ENCODE measurements around the gene GALNS.
A peak's percentile ranks its signal among the peaks of the same experiment; 100 is the strongest.

The GALNS gene

GRCh38 chr16:88882358-88883030, 25.7 kb upstream of the GALNS start:
- Histone ChIP-seq H3K36me3 (ENCODE audit: control insufficient read depth, insufficient read depth, low read length) (no peaks in the 10 kb centered on the region), H3K9ac (no peak overlapping the region), H3K4me1 (no peaks in the 10 kb centered on the region), H3K79me2 (no peaks in the 10 kb centered on the region), H3K9me3 (ENCODE audit: control insufficient read depth, low read length) (no peaks in the 10 kb centered on the region), H3K4me3 (ENCODE audit: low read depth, low read length) (no peak overlapping the region), H3K27ac (no peak overlapping the region), H2AFZ (no peak overlapping the region), H3K27me3 (ENCODE audit: control insufficient read depth, insufficient read depth, low read length) (no peaks in the 10 kb centered on the region), H3K4me2 (ENCODE audit: low read length) (no peak overlapping the region)
- TF ChIP-seq CTCF (IDR thresholded peaks at IDR 0.05) = no peak

GRCh38 chr16:88881675-88882357, 25.1 kb upstream of the GALNS start:
- H3K79me2 ChIP-seq = no peaks in the 10 kb centered on the region
- no peaks in the 10 kb centered on the region for H3K27me3 ChIP-seq (ENCODE audit: control insufficient read depth, insufficient read depth, low read length)
- no peaks in the 10 kb centered on the region for H3K36me3 ChIP-seq (ENCODE audit: control insufficient read depth, insufficient read depth, low read length)
- peak overlapping the region; percentile 74 for H3K4me2 ChIP-seq (ENCODE audit: low read length)
- no peak overlapping the region for H3K4me3 ChIP-seq (ENCODE audit: low read depth, low read length)
- no peak overlapping the region for H2AFZ ChIP-seq
- no peaks in the 10 kb centered on the region for H3K4me1 ChIP-seq
- no peak for TF ChIP-seq CTCF (IDR thresholded peaks at IDR 0.05)
- no peak overlapping the region for H3K27ac ChIP-seq
- H3K9me3 ChIP-seq (ENCODE audit: control insufficient read depth, low read length) = no peaks in the 10 kb centered on the region
- H3K9ac ChIP-seq = no peak overlapping the region

GRCh38 chr16:88881007-88881615, 24.4 kb upstream of the GALNS start:
- Histone ChIP-seq H3K27me3 (ENCODE audit: control insufficient read depth, insufficient read depth, low read length) (no peaks in the 10 kb centered on the region), H3K4me2 (ENCODE audit: low read length) (peak overlapping the region; percentile 74), H3K27ac (no peak overlapping the region), H2AFZ (no peak overlapping the region), H3K4me1 (no peaks in the 10 kb centered on the region), H3K9me3 (ENCODE audit: control insufficient read depth, low read length) (no peaks in the 10 kb centered on the region), H3K36me3 (ENCODE audit: control insufficient read depth, insufficient read depth, low read length) (no peaks in the 10 kb centered on the region), H3K79me2 (no peaks in the 10 kb centered on the region), H3K9ac (no peak overlapping the region), H3K4me3 (ENCODE audit: low read depth, low read length) (peak overlapping the region; percentile 49)
- no peak for TF ChIP-seq CTCF (IDR thresholded peaks at IDR 0.05)

DNA sequence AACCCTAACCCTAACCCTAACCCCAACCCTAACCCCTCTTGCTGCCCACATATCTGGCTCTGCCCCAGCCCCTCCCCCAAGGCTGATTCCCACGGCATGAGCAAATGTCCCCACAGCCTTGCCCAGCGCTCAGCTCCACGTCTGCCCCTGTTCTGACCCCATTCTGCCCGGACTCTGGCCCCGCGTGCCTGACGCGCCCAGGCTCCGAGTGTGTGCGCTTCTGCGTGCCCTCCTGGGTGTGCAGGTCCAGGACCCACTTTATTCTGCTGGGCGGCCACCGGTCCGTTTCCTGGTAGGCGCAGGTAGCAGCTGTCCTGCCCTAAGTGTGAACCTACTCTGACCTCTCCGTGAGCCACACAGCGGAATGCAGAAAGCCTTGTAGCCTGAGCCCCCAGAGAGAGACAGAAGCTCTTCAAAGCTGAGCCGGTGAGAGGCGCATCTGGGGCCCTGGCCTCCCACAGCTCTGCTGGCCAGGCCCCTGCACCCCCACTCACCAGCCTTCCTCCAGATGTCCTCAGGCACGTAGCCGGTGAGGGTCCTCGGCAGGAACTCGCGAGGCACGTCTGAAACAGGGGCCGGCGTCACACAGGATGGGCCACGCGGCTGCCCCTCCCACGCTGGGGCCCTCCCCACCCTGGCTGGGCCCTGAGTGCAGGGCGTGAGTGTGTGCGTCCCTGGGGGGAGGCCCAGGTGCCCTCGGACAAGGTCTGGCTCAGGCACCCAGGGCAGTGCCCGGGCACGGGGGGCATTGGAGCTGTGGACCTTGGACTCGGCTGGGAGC, 23.7 kb upstream of the GALNS start:
- Histone ChIP-seq H3K27ac (no peak overlapping the region), H3K36me3 (ENCODE audit: control insufficient read depth, insufficient read depth, low read length) (no peaks in the 10 kb centered on the region), H3K4me3 (ENCODE audit: low read depth, low read length) (peak overlapping the region; percentile 49), H3K4me2 (ENCODE audit: low read length) (peak overlapping the region; percentile 74), H2AFZ (no peak overlapping the region), H3K27me3 (ENCODE audit: control insufficient read depth, insufficient read depth, low read length) (no peaks in the 10 kb centered on the region), H3K4me1 (no peaks in the 10 kb centered on the region), H3K9ac (no peak overlapping the region), H3K9me3 (ENCODE audit: control insufficient read depth, low read length) (no peaks in the 10 kb centered on the region), H3K79me2 (no peaks in the 10 kb centered on the region)
- no peak for TF ChIP-seq CTCF (IDR thresholded peaks at IDR 0.05)

All from parathyroid adenoma (tissue), 2 donors.